OCI-LY3 (cell line): Measurements from ENCODE around the gene SRP54.
"Not testable (repeated sequence)": the region's sequence is repeated elsewhere in the genome, so short reads cannot be mapped to it uniquely, and the experiment has no call there.

Experiments used
- H2AFZ ChIP-seq: fragments of 200-600, 300-600 bp; shearing (Covaris generic); 2 replicates; pipeline ENCODE4 v1.6.0; 2014; ENCODE audit warnings: antibody characterized with exemption, low read depth, low read length
- H3K27ac ChIP-seq: fragments of 200-600, 300-600 bp; sonication (generic); 2 replicates; pipeline ENCODE4 v1.5.1; 2014; ENCODE audit warnings: mild to moderate bottlenecking, low read length, moderate library complexity, mixed read lengths
- H3K27me3 ChIP-seq: fragments of 200-600, 300-600 bp; sonication (generic); 2 replicates; pipeline ENCODE4 v1.6.1; 2014; ENCODE audit warnings: low read depth, low read length, mixed read lengths
- H3K36me3 ChIP-seq: fragments of 200-600, 300-600 bp; sonication (generic); replicated peaks from 2 replicates; pipeline ENCODE3; 2014; ENCODE audit warnings: low read depth, low read length, mixed read lengths
- H3K4me1 ChIP-seq: fragments of 300-600, 200-600 bp; sonication (generic); 2 replicates; pipeline ENCODE4 v1.6.1; 2014; ENCODE audit warnings: low read length, mixed read lengths
- H3K4me2 ChIP-seq: fragments of 200-600, 300-600 bp; sonication (generic); 2 replicates; pipeline ENCODE4 v1.6.1; 2014; ENCODE audit warnings: low read length, mixed read lengths
- H3K4me3 ChIP-seq: fragments of 300-600, 200-600 bp; sonication (generic); 2 replicates; pipeline ENCODE4 v1.5.1; 2014; ENCODE audit warnings: antibody characterized with exemption, mild to moderate bottlenecking, low read length, moderate library complexity
- H3K79me2 ChIP-seq: fragments of 300-600, 200-600 bp; shearing (Covaris generic); 2 replicates; pipeline ENCODE4 v1.6.1; 2014; ENCODE audit warnings: mild to moderate bottlenecking, low read length, mixed read lengths
- H3K9ac ChIP-seq: fragments of 300-600, 200-600 bp; shearing (Covaris generic); 2 replicates; pipeline ENCODE4 v1.6.0; 2014; ENCODE audit warnings: mild to moderate bottlenecking, low read length, moderate library complexity
- H3K9me3 ChIP-seq: fragments of 200-600, 300-600 bp; shearing (Covaris generic); 2 replicates; pipeline ENCODE4 v1.6.1; 2014; ENCODE audit warnings: low read length, mixed read lengths; ENCODE audit not compliant: insufficient read depth
- H4K20me1 ChIP-seq: fragments of 200-600, 300-600 bp; sonication (generic); 2 replicates; pipeline ENCODE4 v1.6.1; 2016; ENCODE audit warnings: low read length, mixed read lengths; ENCODE audit not compliant: insufficient read depth
- CTCF ChIP-seq: fragments of 200-600, 300-600 bp; sonication (generic); IDR thresholded peaks from 2 replicates; pipeline ENCODE4 v1.5.1; 2014; ENCODE audit warnings: antibody characterized with exemption, low read length, low read depth
- EZH2phosphoT487 ChIP-seq: fragments of 200-600 bp; shearing (Covaris generic); IDR thresholded peaks from 2 replicates; pipeline ENCODE4 v1.6.1; 2018; ENCODE audit warnings: antibody characterized with exemption, mixed run types, low read depth

SRP54 gene

GRCh38 chr14:34951286-34951685 is 31.5 kb upstream of the SRP54 start:
- no peaks in the 10 kb centered on the region for H3K27me3 ChIP-seq
- TF ChIP-seq EZH2phosphoT487 = no peak
- TF ChIP-seq CTCF = no peak

GRCh38 chr14:34956931-34957330 is 25.9 kb upstream of the SRP54 start:
- Histone ChIP-seq H3K9ac (no peak overlapping the region), H4K20me1 (no peaks in the 10 kb centered on the region), H3K4me1 (no peaks in the 10 kb centered on the region), H3K27ac (no peak overlapping the region), H3K4me3 (no peak overlapping the region), H3K27me3 (no peaks in the 10 kb centered on the region), H3K4me2 (no peak overlapping the region), H3K79me2 (no peaks in the 10 kb centered on the region), H3K9me3 (no peaks in the 10 kb centered on the region), H2AFZ (no peak overlapping the region), H3K36me3 (peaks cover 15% of the 10 kb centered on the region)
- TF ChIP-seq EZH2phosphoT487 (no peak), CTCF (no peak)

More at GRCh38 chr14:34951286-34951685, 31.5 kb upstream of the SRP54 start:
- Histone ChIP-seq H3K9me3 (no peaks in the 10 kb centered on the region), H3K9ac (no peak overlapping the region), H3K36me3 (peaks cover 13% of the 10 kb centered on the region), H3K27ac (no peak overlapping the region), H3K79me2 (no peaks in the 10 kb centered on the region), H3K4me1 (no peaks in the 10 kb centered on the region), H3K4me2 (no peak overlapping the region), H2AFZ (no peak overlapping the region), H4K20me1 (no peaks in the 10 kb centered on the region), H3K4me3 (no peak overlapping the region)

- Histone ChIP-seq H3K27me3 (no peaks in the 10 kb centered on the region), H3K4me1 (no peaks in the 10 kb centered on the region), H3K27ac (no peak overlapping the region), H3K4me3 (no peak overlapping the region), H4K20me1 (no peaks in the 10 kb centered on the region), H3K9ac (no peak overlapping the region), H3K36me3 (peaks cover 15% of the 10 kb centered on the region), H3K9me3 (no peaks in the 10 kb centered on the region), H2AFZ (no peak overlapping the region), H3K79me2 (no peaks in the 10 kb centered on the region), H3K4me2 (no peak overlapping the region)
- TF ChIP-seq CTCF = no peak
- no peak for TF ChIP-seq EZH2phosphoT487
These were observed 25.0 kb upstream of the SRP54 start for GRCh38 chr14:34957771-34958286.

GRCh38 chr14:34962106-34962505 is 20.7 kb upstream of the SRP54 start:
- H3K27ac ChIP-seq, H3K79me2 ChIP-seq, H3K27me3 ChIP-seq, H2AFZ ChIP-seq, H4K20me1 ChIP-seq, H3K4me2 ChIP-seq, H3K9ac ChIP-seq, H3K4me3 ChIP-seq, H3K9me3 ChIP-seq: not testable (repeated sequence)
- peaks cover 13% of the 10 kb centered on the region for H3K36me3 ChIP-seq
- H3K4me1 ChIP-seq = peaks cover 11% of the 10 kb centered on the region
